GM19438 (cell line): ENCODE data around the gene TP53BP2.
"Not testable (repeated sequence)": the region's sequence is repeated elsewhere in the genome, so short reads cannot be mapped to it uniquely, and the experiment has no call there.

Experiments used
- ATAC-seq: cut with Tn5 transposase; IDR thresholded peaks from one replicate; pipeline ENCODE4 v1.9.1; 2021; ENCODE audit warnings: low read depth; ENCODE audit not compliant: unreplicated experiment

The TP53BP2 gene

DNA sequence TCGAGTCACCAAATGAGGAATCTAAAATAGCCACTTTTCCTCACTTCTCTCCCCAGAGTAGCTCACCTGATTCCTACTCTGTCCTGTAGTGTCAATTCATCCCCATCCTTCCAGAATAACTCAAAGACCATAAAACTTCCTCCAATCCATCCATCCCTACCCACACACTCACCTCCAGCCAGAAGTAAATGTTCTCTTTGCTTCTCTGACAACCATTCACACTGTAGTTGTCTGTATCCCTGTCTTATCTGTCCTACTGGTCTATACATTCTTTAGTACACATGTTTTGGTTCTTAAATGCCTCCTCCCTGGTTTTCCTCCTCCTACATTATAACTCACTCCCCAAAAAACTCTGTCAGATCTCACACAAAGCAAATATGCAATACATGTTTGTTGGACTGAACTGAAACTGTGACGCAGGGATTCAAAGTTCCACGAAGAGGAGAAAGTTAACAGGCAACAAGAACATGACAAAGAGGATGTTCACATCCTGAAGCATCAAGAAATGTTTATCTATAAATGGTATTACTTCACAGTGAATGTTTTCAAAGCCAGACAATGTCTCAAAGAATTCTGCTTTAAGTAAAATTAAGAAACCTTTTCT, 11.0 kb downstream of the TP53BP2 start:
- no peak for ATAC-seq

DNA sequence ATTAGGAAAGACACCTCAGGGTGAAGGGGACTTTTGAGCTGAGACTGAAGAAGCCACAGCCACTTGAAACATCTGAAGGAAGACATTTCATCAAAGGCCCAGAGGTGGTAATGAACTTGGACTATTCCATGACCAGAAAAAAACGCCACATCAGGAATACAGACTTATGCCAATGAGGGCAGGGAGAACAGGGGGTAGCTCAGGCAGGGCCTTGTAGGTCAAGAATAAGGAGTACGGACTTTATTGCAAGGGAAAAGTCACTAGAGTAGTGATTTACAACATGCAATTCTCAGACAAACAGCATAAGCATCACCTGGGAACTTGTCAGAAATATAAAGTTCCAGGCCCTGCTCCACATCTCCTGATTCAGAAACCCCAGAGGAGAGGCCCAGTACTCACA, 11.8 kb downstream of the TP53BP2 start:
- no peak for ATAC-seq

DNA sequence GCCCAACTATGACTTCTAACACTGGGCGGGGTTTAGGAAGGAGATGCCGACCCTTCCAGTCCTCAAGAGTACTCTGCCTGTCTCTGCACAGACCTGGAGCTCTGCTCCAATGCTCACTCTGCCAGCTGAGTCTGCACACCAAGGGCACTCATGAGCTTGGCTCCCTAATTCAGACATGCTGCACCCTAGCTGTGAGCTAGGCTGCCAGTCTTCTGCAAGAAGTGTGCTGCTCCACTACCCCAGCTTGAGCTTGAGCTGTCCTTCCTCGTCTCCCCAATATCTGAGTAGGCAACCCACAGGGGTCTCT, 13.2 kb downstream of the TP53BP2 start:
- ATAC-seq, result no peak

DNA sequence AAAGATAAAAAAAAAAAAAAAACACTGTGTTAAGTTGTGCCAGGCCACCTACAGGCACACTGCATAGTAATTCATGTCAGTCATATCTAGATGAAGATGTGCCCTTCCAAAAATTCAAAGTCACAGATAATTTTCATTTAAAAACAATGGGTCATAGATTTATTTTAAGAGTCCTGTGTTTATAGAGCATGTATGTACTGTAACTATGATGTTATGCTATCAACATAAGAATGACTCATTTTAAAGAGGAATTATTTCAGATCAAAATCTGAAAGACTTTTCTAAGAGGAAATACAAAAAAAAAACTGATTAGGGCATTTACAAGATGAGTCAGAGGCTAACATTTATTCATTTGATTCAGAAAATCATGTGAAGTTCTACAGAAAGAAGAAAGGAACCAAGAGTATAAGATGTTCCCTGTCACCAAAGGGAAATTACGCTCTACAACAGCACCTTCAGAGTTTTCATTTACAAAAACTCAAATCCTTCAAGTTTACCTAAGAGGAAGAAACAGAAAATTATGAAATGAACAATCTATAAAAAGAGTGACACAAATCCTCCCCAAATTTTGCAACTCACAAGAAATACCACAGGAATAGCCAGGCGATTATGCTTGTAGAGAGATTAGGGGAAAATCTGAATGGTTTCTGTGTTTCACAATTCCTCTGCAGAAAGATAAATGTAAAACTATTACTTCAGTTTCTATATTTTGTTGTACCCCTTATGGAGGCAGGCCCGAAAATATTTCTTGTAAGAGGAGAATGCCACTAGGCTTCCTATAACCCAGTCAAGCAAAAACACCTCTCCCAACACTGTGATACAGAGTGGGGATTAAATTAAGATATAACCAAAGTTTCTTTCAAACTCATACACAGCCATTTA, 13.8 kb downstream of the TP53BP2 start:
- ATAC-seq, result no peak

DNA sequence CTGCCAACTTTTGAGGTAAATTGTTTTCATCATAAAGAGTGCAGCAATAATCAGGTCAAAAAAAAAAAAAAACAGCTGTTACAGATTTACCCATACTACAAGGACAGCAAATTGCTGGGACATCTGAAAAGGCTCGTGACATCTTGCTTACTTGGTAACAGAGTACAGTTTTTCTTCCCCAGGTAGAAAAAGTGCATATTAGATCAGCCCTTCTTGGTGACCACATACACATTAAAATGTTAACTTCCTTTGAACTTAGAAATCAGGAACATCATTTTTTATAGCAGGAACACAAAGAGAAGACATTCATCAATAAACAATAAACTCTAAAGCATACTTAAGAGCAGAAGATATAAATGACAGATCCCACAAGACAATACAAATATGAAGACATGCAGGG, 16.1 kb downstream of the TP53BP2 start:
- ATAC-seq, result no peak

DNA sequence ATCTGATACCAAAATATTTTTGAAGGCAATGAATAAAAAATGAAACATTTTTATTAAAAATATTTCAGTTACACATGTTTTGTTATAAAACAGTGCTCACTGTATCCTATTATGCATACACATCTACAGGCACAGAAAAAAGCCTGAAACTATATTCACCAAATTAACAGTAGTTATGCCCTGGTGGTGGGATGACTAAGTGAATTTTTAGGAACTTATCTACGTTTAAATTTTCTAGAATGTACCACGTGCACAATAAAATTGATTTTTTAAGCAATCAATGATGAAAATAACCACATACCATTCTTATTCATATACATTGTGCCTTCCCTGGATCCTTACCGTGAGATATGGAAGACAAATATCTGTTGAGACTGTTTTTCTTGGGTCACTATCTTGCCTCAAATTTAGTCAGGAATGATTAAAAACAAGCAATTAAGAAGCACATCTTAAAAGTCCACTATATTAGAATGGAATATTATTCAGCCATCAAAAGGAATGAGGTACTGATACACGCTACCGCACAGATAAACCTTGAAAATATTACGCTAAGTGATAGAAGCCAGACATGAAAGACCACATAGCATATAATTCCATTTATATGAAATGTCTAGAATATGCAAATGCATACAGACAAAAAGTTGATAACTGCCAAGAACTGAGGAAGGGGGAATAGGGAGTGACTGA, 17.4 kb downstream of the TP53BP2 start:
- no peak for ATAC-seq

DNA sequence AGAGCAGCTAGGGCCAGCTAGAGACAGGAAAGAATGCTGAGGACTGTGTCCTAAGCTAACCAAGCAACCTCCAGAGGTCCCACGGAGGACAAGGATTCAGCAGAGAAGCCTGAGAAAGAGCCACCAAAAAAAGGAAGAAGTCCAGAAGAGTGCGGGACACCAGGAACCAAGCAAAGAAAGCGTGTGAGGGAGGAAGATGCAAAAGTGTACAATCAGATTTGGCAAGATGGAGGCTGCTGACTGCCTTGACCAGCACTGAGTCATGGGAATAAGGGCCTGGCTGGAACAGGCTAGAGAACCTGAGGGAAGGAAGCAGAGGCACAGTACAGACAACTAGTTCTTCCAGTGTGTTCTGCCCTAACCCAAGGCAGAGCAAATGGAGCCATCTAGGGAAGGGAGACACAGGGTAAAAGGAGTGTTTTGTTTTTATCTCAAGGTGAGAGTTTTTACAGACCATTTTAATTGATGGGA, 18.5 kb downstream of the TP53BP2 start:
- no peak for ATAC-seq

DNA sequence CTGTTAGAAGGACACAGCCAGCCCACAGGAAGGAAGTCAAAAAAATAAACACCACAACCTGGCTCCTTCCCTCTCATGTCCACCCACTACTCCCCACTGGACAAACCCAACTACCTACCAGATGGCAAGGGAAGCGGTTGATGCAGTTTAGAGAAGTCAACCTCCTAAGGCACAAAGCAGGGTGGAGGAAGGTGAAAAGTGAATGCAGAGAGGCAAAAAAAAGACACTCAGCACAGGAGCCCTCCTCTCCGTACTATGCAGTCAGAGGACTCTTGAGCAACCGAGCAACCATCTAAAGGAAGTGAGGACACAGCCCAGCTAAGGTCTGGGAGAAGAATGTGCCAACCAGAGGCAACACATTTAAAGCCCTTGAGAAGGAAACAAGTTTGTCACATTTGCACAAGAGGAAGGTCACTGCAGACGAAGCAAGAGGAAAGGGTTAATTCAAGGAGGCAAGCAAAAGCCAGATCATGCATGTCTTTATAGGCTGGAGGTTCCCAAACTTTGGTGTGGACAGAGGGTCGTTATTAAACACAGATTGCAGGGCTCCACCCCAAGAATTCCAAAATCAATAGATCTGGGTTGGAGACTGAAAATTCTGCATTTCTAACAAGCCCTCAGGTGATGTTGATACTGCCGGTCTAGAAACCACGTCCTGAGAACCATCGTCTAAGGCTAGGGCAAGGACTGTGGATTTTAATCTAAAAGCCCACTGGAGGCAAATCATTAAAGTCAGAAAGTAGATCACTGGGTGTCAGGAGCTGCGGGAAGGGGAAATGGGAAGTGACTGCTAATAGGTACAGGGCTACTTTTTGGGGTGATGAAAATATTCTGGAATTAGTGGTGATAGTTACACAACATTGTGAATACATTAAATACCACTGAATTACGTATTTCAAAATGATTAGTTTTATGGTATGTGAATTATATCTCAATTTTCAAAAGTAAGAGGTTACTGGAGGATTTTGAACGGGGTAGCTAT, 19.7 kb downstream of the TP53BP2 start:
- ATAC-seq, result no peak

DNA sequence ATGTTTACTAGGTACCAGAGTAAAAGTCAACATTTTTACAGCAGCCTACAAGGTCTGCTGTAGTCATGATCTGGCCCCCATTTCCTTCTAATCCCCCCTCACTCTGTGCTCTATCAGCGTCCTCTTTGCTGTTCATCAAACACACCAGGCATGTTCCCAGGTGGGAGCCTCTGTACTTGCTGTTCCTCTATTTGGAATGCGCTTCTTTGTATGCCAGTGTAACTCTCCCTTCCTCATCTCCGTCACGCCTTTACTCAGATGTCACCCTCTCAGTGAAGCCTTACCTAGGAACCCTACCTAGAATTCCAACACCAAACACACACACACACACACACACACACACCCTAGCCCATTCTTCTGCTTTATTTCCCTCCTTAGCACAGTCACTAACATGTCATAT, 21.0 kb downstream of the TP53BP2 start:
- ATAC-seq, result no peak

DNA sequence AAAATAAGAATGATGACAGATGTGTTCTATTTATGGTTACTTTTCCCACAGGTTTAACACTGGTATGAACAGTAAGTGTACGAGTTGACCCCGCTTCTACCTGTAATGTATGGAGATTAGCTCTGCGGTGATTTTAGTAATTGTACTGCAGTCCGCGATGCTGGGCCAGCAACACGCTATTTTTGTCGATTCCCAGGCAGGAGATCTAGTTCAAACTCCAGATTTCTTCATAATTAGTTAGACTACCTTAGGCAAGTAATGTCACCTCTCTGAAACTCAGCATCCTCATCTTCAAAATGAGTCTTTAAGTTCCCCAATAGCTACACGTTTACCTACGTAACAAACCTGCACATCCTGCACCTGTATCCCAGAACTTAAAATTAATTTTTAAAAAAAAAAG, 21.5 kb downstream of the TP53BP2 start:
- ATAC-seq, result no peak

DNA sequence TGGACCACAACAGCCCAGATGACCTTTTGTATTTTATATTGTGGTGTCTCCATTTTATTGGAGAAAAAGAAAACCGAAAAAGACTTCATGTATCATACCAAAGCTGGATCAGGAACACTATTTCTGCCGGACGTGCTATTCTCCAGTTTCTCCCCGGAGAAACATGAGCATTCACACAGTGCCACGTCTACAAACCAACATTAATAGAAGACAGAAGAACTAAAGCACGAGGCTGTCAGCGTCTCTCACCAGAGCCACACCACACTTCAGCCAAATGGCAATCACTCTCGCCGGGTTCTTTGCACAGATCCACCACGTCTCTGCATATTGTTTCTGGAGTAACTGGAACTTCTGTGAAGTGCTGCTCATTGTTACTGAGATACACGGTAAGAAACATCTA, 24.8 kb downstream of the TP53BP2 start:
- no peak for ATAC-seq

DNA sequence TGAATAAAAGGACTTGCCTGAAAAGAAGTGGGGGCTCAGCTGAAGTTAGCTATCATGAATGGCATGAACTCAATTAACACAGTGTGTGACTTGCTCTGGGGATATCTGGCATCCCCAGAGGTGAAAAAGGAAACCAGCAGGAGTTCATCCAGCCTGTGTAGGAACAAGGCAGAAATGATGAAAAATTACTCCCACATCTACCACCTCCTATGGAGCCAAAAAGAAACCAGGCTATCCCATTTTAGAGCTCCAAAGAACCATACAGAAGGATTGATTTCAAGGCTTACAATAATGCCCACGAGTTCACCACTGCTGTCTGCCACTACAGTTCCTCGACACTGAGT, 25.3 kb downstream of the TP53BP2 start:
- ATAC-seq, result no peak

DNA sequence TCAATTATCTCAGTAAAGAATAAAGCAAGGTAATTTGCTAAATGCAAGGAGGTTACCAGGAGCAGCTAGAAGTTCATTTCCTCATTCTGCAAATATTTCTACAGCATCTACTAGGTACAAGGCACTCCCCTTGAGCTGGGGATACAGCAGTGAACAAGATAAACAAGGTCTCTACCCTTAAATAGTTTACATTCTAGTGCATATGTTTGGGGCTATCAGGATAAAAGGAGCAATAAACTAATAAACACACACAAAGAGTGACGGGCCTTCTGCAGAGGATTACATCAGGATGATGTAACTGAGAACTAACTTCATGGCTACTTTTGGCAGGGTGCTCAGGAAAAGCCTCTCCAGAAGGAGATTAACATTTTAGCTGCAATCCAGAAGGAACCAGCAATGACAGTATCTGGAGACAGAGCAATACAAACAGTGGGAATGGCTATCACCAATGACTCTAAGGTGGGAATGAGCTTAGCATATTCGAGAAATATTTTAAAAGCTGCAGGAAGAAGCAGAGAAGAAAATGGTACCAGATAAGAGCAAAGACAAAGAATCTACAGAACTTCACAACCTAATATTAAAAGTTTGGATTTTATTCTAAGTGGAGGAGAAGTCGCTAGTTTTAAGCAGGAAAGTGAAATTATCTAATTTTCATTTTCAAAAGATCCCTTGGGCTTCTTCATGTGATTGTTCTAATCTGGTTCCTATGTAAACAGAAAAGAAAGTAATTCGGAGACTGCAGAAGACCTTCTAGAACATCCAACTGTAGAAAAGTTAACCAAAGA, 25.8 kb downstream of the TP53BP2 start:
- ATAC-seq, result no peak

DNA sequence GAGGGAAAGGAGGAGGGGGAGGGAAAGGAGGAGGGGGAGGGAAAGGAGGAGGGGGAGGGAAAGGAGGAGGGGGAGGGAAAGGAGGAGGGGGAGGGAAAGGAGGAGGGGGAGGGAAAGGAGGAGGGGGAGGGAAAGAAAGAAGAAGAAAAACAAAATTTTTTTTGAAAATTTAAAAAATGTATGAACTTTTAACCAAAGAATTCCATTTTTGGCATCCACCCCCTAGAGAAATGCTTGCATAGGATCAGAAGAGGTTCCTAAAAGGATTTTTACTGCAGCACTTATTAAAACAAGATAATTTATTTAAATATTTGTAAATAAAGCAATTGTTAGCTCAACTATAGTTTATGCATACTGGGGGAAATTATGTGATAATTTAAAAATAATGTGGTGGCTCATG, 28.5 kb downstream of the TP53BP2 start:
- ATAC-seq, result not testable (repeated sequence)

DNA sequence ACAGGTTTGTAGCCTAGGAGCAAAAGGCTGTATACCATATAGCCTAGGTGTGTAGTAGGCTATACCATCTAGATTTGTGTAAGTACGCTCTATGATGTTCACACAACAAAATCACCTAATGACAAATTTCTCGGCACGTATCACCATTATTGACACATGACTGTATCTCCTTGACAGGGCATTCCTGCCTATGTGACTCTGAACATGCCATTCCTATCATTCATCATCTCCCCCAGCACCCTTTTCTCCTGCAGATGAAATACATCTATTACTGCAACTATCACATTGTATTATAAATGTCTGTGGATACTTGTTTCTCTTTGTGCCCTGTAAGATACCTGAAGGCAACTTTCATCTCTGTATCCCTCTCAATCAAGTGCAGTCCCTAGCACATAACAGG, 29.9 kb downstream of the TP53BP2 start:
- no peak for ATAC-seq

DNA sequence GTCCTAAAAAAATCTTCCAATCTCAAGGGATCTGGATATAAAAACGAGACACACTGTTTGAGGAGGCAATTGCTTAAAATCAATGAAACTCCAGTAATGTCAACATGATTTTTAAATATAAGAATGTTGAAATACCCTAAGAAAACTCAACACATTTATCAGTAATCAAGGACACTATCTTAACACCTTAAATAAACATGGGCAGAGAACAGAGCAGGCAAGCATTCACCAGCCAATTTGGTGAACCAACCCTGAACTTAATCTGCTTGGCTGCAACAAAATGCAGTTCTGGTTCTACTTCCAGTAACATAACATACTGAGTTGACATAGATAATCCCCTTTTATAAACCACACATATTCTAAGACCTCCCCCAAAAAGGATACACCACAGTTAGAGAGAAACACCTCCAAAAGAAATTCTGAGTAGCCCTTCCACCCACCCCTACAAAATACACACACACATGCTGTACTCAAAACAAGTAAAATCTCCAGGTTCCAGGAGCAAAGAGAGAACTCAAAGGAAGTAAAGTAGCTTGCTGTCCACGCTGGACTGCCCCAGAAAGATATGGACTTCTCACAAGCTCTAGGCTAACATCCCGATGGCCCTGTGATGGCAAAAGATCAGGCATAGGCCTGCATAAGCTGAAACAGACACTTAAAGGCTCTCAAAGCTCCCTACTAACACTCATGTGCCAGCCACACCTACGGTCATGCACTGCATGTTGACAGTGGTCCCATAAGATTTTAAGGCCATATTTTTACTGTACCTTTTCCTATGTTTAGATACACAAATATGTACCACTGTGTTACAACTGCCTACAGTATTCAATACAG, 30.5 kb downstream of the TP53BP2 start:
- ATAC-seq, result no peak

DNA sequence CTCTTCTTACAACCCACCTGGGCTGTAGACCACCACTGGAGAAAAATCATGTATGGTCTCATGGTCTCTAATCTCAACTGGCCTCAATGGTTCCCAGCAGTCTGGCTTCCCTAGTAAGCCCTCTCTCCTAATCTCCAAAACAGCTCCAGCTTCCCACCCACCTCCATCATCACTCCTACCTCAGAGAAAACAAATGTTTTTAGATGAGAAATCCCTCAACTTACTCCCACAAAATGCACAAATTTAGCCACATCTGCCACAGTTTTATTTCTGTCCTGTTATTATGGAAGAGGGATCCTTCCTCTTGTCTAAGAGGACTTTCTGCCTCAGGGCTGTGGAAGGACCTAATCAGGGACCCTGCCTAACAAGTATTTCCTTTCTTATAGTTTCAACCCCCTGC, 32.1 kb downstream of the TP53BP2 start:
- ATAC-seq, result no peak

DNA sequence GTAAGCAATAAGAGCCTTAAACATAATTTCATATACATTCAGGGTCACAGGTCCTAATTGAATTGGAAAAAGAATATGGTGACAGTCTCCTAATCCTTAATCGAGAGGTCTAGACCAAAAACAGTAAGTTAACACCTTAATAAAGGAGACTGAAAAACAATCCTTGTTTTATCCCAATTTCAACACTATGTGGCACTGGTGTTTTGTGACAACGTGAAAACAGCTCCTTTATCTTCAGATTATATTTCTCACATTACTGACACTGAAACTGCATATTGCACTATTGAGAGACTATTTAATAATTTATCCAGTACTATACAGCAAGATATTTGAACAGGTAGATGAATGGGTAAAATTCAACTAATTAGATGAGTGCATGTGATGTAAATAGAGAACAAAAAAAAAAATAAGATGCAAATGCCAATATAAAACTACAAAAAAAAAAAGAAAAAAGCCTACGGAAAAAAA, 34.1 kb downstream of the TP53BP2 start:
- no peak for ATAC-seq

DNA sequence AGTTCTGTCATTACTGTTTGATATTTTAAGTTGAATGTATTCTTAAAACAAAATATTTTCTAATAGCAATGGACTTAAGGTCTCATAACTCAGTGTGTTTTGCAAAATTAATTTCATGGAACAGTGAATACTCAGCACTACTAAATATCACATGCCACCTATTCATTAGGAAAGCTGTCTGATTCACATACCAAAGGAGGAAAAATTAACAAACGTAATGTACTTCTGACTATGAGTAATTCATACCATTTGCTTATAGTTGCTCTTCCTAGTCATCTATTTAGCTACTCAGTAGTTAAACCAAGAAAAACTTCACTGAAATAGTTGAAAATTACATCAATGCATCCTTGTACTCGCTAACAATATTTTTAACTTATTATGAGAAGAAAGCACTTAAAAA, 35.2 kb downstream of the TP53BP2 start:
- ATAC-seq, result no peak
